ENCODE results near the gene RERE. TPM values are rescaled to one million over a fixed set of nuclear protein-coding genes. Genes with fewer than 3 reads are reported as not detected.

RERE gene
- polyA plus RNA-seq, 1 of the 3 experiments (the other 2 are of a cell fraction), result 8.1 TPM

- peaks cover 8 to 58% of the 10 kb centered on the region in 2 experiments for H3K36me3 ChIP-seq (replicated peaks in 1 of 2; ENCODE audit: control insufficient read depth in 1 of 2, insufficient read depth in 2 of 2, low read length in 1 of 2)
- no peak overlapping the region for H2AFZ ChIP-seq (ENCODE audit: low read depth)
- H3K9me2 ChIP-seq, result no peaks in the 10 kb centered on the region
- H3K79me2 ChIP-seq (ENCODE audit: insufficient read depth), result peaks cover 23% of the 10 kb centered on the region; the same call in 1 of the 2 replicates
- no peak overlapping the region for H3K4me3 ChIP-seq (ENCODE audit: low read depth in 2 of 2, low read length in 1 of 2)
- H3F3A ChIP-seq (replicated peaks; ENCODE audit: insufficient read depth), result no peaks in the 10 kb centered on the region
- TF ChIP-seq FOSL2 (IDR thresholded peaks at IDR 0.05; ENCODE audit: borderline replicate concordance, low read depth) (no peak), ELF1 (IDR thresholded peaks at IDR 0.05) (no peak), REST (IDR thresholded peaks at IDR 0.05; ENCODE audit: low read depth, low read length) (no peak), YY1 (IDR thresholded peaks at IDR 0.05; ENCODE audit: low read depth) (no peak), GABPA (IDR thresholded peaks at IDR 0.05; ENCODE audit: low read depth) (no peak)
- peaks cover 0 to 14% of the 10 kb centered on the region in 2 experiments; a peak in 1 of 4 replicates for H3K4me1 ChIP-seq (ENCODE audit: control insufficient read depth in 1 of 2, insufficient read depth in 2 of 2, low read depth in 1 of 2, low read length in 1 of 2)
- no peaks in the 10 kb centered on the region for H3K9me3 ChIP-seq
- ChIA-PET POLR2A (no interaction called here), CTCF (interaction anchor here (0.8 to 1.7 kb wide), 2 partner anchors 11 to 15 kb away, joined by 3 to 9 read pairs; no protein-coding TSS in a partner anchor)
- 0 out of 2 replicates have a peak, but pooled peaks cover 7% of the 10 kb centered on the region for H4K20me1 ChIP-seq (ENCODE audit: insufficient read depth)
- no peaks in the 10 kb centered on the region for H3K27me3 ChIP-seq (ENCODE audit: insufficient read depth)
- 100% methylated on average over 2 of the region's 18 CpGs for WGBS (ENCODE audit: low lambda C conversion rate)
- H3K4me2 ChIP-seq, result no peak overlapping the region
- H3K9ac ChIP-seq, result no peak overlapping the region
- no peak for DNase-seq
- H3K27ac ChIP-seq (ENCODE audit: low read depth in 2 of 2, low read length in 1 of 2), result no peak overlapping the region; a peak in 1 of 4 replicates
Measured at GRCh38 chr1:8363767-8364301, 453.6 kb downstream of the RERE start.

GRCh38 chr1:8363186-8363766 is 454.2 kb downstream of the RERE start:
- ChIA-PET CTCF (interaction anchor here (1.7 kb wide), 1 partner anchor 14 kb away, joined by 9 read pairs; no protein-coding TSS in a partner anchor), POLR2A (no interaction called here)
- Histone ChIP-seq H3K79me2 (ENCODE audit: insufficient read depth) (peaks cover 21% of the 10 kb centered on the region; the same call in 1 of the 2 replicates), H3K9ac (no peak overlapping the region), H3K4me2 (no peak overlapping the region), H3K27ac (ENCODE audit: low read depth in 2 of 2, low read length in 1 of 2) (no peak overlapping the region; a peak in 1 of 4 replicates), H4K20me1 (ENCODE audit: insufficient read depth) (0 out of 2 replicates have a peak, but pooled peaks cover 7% of the 10 kb centered on the region), H3K9me3 (no peaks in the 10 kb centered on the region), H3K27me3 (ENCODE audit: insufficient read depth) (no peaks in the 10 kb centered on the region), H3K9me2 (no peaks in the 10 kb centered on the region), H3K36me3 (replicated peaks in 1 of 2; ENCODE audit: control insufficient read depth in 1 of 2, insufficient read depth in 2 of 2, low read length in 1 of 2) (peaks cover 8 to 63% of the 10 kb centered on the region in 2 experiments), H3F3A (replicated peaks; ENCODE audit: insufficient read depth) (no peaks in the 10 kb centered on the region), H2AFZ (ENCODE audit: low read depth) (no peak overlapping the region), H3K4me3 (ENCODE audit: low read depth in 2 of 2, low read length in 1 of 2) (no peak overlapping the region), H3K4me1 (ENCODE audit: control insufficient read depth in 1 of 2, insufficient read depth in 2 of 2, low read depth in 1 of 2, low read length in 1 of 2) (peaks cover 0 to 14% of the 10 kb centered on the region in 2 experiments; a peak in 1 of 4 replicates)
- TF ChIP-seq ZBTB33 (IDR thresholded peaks at IDR 0.05; ENCODE audit: borderline replicate concordance, low read depth) (no peak), TEAD4 (IDR thresholded peaks at IDR 0.05; ENCODE audit: borderline replicate concordance, insufficient read depth) (no peak), SIN3A (IDR thresholded peaks at IDR 0.05; ENCODE audit: borderline replicate concordance, low read depth, low read length) (no peak), MAX (IDR thresholded peaks at IDR 0.05; ENCODE audit: low read depth) (no peak), RCOR1 (IDR thresholded peaks at IDR 0.05; ENCODE audit: low read length) (no peak), MXI1 (IDR thresholded peaks at IDR 0.05; ENCODE audit: low read depth, low read length) (no peak), POLR2AphosphoS5 (IDR thresholded peaks at IDR 0.05; ENCODE audit: low read depth, low read length) (no peak), PBX3 (IDR thresholded peaks at IDR 0.05) (no peak), RAD21 (IDR thresholded peaks at IDR 0.05; ENCODE audit: low read length) (no peak), RFX5 (IDR thresholded peaks at IDR 0.05; ENCODE audit: low read length) (no peak), ELF1 (IDR thresholded peaks at IDR 0.05) (no peak)
- DNase-seq, result no peak
- WGBS (ENCODE audit: low lambda C conversion rate), result 95% methylated on average over 8 of the region's 8 CpGs

All from SK-N-SH (cell line).